GM12872 (cell line): Measurements from ENCODE around the gene SKIC3.

Experiments used
- CTCF ChIP-seq: IDR thresholded peaks from 3 replicates; pipeline ENCODE4 v1.5.1; 2011; ENCODE audit warnings: low read depth, mild to moderate bottlenecking, low read length, moderate library complexity; ENCODE audit not compliant: insufficient read depth

The SKIC3 gene

GRCh38 chr5:95581576-95581975 lies 26.8 kb upstream of the SKIC3 start:
- TF ChIP-seq CTCF, result no peak

DNA sequence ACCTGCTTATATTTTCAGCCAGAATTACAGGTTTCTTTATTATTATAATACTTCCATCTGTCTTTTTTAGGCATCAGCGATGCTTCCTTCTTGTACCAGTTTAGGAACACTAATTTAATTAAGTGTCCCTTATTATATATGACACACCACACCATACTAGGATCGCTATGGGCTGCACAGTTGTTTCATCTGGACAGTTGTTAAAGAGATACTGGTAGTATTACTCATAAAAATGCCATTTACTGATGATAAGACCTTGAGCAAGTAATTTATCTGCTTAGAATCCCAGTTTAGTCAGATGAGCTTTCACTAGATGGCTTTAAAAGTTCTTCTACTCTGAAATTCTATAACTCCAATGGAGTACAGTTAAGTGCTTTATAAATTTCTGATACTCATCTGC lies 17.2 kb upstream of the SKIC3 start:
- no peak for TF ChIP-seq CTCF

DNA sequence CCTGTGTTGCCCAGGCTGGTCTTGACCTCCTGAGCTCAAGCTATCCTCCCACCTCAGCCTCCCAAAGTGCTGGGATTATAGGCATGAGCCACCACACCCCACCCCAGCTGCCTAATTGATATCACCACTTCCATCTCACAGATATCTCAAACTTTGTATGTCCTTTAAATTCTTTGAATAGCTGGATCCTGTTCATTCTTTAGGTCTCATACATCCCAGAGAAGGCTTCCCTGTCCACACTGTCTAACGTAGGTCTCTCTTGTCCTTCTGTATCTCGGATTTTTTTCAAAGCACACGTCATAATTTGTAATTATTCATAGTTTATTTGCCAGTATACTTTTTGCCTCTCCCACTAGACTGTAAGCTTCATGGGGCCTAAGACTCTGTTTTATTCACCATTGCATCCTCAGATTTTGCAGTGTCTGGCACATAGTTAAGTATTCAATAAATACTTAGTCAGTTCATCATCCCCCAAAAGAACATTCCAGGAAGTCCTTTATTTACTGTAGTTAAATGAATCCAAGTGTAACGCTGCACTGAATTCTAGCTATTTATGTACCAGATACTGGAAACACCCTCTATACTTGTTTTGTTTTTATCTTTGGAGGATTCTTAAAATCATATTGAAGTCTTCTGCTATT lies 10.6 kb upstream of the SKIC3 start:
- TF ChIP-seq CTCF, result no peak

DNA sequence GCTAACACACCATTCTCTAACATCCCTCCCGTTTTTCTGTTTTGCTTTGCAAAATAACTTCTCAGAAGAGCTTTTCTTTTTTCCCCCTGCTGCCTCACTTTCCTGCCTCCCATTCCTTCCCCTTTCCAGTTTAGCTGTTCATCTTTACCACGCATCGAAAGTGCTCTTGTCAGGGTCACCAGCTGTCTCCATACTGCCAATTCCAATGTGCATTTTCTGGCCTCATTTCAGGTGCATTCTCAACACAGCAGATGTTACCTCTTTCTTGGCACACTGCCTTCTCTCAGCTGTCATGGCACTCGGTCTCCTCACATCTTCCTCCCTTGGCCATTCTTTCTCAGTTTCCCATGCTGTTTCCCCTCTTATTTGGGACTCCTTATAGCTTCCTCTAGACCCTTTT lies 9.7 kb upstream of the SKIC3 start:
- no peak for TF ChIP-seq CTCF

GRCh38 chr5:95563367-95563766 lies 8.6 kb upstream of the SKIC3 start:
- TF ChIP-seq CTCF, result no peak

DNA sequence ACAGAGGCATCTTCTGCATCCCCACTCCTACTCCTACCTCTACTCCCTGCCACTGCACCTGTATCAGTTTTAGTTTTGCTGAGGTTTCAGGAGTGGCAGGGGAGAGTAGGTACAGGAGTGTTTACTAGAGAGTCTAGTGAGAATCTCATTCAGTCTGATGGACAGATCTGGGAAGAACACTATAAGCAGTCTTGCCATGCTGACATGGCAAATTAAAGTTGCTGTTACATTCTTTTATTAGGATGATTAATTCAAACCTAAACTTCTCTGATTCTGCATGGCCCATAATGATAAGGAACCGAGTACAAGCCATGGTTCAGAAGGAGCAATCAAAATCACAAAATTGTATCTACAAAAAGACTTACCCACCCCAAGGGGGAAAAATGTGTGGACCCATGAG lies 7.5 kb upstream of the SKIC3 start:
- no peak for TF ChIP-seq CTCF

GRCh38 chr5:95557841-95558240 lies 3.1 kb upstream of the SKIC3 start:
- TF ChIP-seq CTCF, result no peak

DNA sequence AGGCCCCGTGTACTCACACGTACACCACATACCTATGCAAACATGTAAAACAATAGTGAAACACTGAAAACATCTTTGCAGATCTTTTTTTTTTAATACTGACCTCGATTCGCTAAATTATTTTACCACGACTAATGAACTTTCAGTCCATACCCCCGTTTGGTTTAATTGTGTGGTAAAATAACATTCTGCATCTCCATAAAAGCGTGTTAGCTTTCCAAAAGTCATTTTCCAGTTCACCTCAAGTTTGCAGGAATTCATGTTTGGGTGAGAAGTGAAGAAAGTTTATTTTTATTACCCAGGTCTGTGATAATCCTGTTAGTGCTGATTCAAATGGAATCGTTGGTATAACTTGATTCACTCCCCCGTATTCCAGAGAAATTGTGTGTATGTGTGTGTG lies 776 bp upstream of the SKIC3 start:
- TF ChIP-seq CTCF, result no peak
